Prostate gland (tissue), 2 donors: ENCODE results near the gene CRY2.

ENCODE experiments used
- CTCF ChIP-seq, 4 experiments: fragments of 200-600 bp in 2 of 4; fragments of 450-650 bp in 2 of 4; sonication (generic) in 2 of 4; IDR thresholded peaks; 1 replicate in 3 of 4; 2 replicates in 1 of 4; pipeline ENCODE4 v1.5.1; 2016 to 2019; ENCODE audit warnings: antibody characterized with exemption in 4 of 4, mild to moderate bottlenecking in 2 of 4, moderate library complexity in 2 of 4
- POLR2A ChIP-seq: fragments of 450-650 bp; IDR thresholded peaks from one replicate; pipeline ENCODE4 v1.6.1; 2016; ENCODE audit warnings: antibody characterized with exemption, mild to moderate bottlenecking

- TF ChIP-seq CTCF (IDR thresholded peaks at IDR 0.05): no peak
- no peak for TF ChIP-seq POLR2A
Measured at GRCh38 chr11:45926001-45926401, 78.7 kb downstream of the CRY2 start.
